ENCODE results near the gene MESD. TPM values are rescaled to one million over a fixed set of nuclear protein-coding genes. Genes with fewer than 3 reads are reported as not detected.

The MESD gene
- total RNA-seq, 1 donor from 2014 or later = 24.2 TPM

- Histone ChIP-seq H3K9me3 (no peaks in the 10 kb centered on the region), H3K27ac (no peak overlapping the region), H3K36me3 (no peaks in the 10 kb centered on the region), H3K4me1 (peaks cover 53% of the 10 kb centered on the region), H3K4me3 (no peak overlapping the region), H3K27me3 (ENCODE audit: low read depth) (no peaks in the 10 kb centered on the region)
- intact Hi-C loops (cut with DNase I) = no loop called here
- TF ChIP-seq CTCF (IDR thresholded peaks at IDR 0.05) = no peak
- DNase-seq = no peak
- no peak for ATAC-seq
Observed at GRCh38 chr15:81026836-81027599, 37.4 kb upstream of the MESD start.

GRCh38 chr15:81025721-81026370, 36.2 kb upstream of the MESD start:
- no peak overlapping the region for H3K27ac ChIP-seq
- intact Hi-C loops (cut with DNase I) = no loop called here
- ATAC-seq (no peak), DNase-seq (no peak)
- peaks cover 50% of the 10 kb centered on the region for H3K4me1 ChIP-seq
- H3K27me3 ChIP-seq (ENCODE audit: low read depth) = no peaks in the 10 kb centered on the region
- H3K36me3 ChIP-seq = no peaks in the 10 kb centered on the region
- H3K4me3 ChIP-seq = no peak overlapping the region
- no peak for TF ChIP-seq CTCF (IDR thresholded peaks at IDR 0.05)
- H3K9me3 ChIP-seq = no peaks in the 10 kb centered on the region

GRCh38 chr15:81024936-81025335, 35.3 kb upstream of the MESD start:
- no peak for TF ChIP-seq CTCF (IDR thresholded peaks at IDR 0.05)
- Histone ChIP-seq H3K27me3 (ENCODE audit: low read depth) (no peaks in the 10 kb centered on the region), H3K27ac (peak overlapping the region; percentile 66), H3K4me3 (no peak overlapping the region), H3K9me3 (no peaks in the 10 kb centered on the region), H3K4me1 (peaks cover 44% of the 10 kb centered on the region), H3K36me3 (no peaks in the 10 kb centered on the region)
- DNase-seq = no peak
- intact Hi-C loops (cut with DNase I) = no loop called here
- ATAC-seq = no peak

- H3K9me3 ChIP-seq = no peaks in the 10 kb centered on the region
- intact Hi-C loops (cut with DNase I) = no loop called here
- H3K4me3 ChIP-seq = no peak overlapping the region
- H3K27me3 ChIP-seq (ENCODE audit: low read depth) = no peaks in the 10 kb centered on the region
- peaks cover 38% of the 10 kb centered on the region for H3K4me1 ChIP-seq
- peak overlapping the region; percentile 66 for H3K27ac ChIP-seq
- TF ChIP-seq CTCF (IDR thresholded peaks at IDR 0.05) = no peak
- DNase-seq (no peak), ATAC-seq (peak; percentile 70 to 72)
- H3K36me3 ChIP-seq = no peaks in the 10 kb centered on the region
Observed at GRCh38 chr15:81024265-81024872, 34.8 kb upstream of the MESD start.

GRCh38 chr15:81023483-81024264, 34.1 kb upstream of the MESD start:
- Histone ChIP-seq H3K9me3 (no peaks in the 10 kb centered on the region), H3K27ac (peak overlapping the region; percentile 66), H3K4me3 (no peak overlapping the region), H3K4me1 (peaks cover 37% of the 10 kb centered on the region), H3K36me3 (no peaks in the 10 kb centered on the region), H3K27me3 (ENCODE audit: low read depth) (no peaks in the 10 kb centered on the region)
- TF ChIP-seq CTCF (IDR thresholded peaks at IDR 0.05) = no peak
- DNase-seq = peak; percentile 81
- intact Hi-C loops (cut with DNase I) = no loop called here
- peak; percentile 89 to 94 for ATAC-seq
